GM12874 (cell line): ENCODE results near the gene CADPS2.

ENCODE experiments used
- TF ChIP-seq, protein P1 (sequence below): IDR thresholded peaks from 2 replicates; pipeline ENCODE4 v1.5.1; 2011; ENCODE audit warnings: low read depth, mild to moderate bottlenecking, control low read depth, low read length, moderate library complexity; ENCODE audit not compliant: insufficient read depth

Gene CADPS2

DNA sequence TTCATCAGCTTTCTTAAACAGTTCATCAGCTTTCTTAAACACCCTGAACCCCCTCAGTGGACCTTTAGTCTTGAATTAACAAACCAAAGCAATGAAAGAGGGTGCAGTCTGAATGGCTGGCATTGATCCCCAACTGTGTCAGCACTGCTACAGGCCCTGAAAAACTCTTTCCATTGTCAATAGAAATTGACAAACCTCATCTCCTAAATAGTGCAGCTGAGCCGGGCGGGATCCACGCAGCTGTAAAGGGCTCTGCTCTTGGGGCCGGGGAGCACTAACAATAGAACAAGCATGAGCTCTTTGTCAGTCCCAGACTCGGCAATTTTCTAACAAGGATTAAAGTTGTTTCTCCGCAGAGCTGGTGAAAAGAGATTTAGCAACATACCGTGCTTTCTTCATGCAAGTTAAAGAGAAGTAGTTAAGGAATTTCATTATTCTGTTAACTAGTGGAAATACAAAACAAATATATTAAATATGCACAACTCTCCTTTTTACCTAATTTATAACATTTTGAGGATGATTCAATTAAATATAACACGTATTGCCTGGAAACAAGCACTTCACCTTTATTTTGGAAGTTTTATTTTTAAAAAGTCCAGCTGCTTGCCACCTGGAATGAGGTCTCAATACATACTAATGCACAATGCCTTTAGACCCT lies 557.0 kb downstream of the CADPS2 start:
- TF ChIP-seq, protein P1, sequence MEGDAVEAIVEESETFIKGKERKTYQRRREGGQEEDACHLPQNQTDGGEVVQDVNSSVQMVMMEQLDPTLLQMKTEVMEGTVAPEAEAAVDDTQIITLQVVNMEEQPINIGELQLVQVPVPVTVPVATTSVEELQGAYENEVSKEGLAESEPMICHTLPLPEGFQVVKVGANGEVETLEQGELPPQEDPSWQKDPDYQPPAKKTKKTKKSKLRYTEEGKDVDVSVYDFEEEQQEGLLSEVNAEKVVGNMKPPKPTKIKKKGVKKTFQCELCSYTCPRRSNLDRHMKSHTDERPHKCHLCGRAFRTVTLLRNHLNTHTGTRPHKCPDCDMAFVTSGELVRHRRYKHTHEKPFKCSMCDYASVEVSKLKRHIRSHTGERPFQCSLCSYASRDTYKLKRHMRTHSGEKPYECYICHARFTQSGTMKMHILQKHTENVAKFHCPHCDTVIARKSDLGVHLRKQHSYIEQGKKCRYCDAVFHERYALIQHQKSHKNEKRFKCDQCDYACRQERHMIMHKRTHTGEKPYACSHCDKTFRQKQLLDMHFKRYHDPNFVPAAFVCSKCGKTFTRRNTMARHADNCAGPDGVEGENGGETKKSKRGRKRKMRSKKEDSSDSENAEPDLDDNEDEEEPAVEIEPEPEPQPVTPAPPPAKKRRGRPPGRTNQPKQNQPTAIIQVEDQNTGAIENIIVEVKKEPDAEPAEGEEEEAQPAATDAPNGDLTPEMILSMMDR: no peak

DNA sequence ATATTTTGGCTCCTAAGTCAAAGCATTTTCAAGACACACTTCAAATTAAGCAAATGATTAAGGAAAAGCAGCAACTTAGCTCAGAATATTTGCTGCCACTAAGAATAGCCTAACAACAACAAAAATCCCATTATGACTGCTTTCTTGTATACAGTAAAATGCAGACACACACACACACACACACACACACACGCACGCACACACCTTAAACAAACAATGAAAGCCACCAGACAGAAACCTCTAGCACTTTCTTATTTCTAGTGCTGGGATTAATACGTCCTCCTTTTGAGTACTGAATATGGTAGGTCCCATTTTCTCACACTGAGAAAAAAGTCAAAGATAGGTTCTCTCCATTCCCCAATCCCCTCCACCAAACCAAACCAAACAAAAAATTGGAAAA lies 558.3 kb downstream of the CADPS2 start:
- TF ChIP-seq, protein P1: no peak

DNA sequence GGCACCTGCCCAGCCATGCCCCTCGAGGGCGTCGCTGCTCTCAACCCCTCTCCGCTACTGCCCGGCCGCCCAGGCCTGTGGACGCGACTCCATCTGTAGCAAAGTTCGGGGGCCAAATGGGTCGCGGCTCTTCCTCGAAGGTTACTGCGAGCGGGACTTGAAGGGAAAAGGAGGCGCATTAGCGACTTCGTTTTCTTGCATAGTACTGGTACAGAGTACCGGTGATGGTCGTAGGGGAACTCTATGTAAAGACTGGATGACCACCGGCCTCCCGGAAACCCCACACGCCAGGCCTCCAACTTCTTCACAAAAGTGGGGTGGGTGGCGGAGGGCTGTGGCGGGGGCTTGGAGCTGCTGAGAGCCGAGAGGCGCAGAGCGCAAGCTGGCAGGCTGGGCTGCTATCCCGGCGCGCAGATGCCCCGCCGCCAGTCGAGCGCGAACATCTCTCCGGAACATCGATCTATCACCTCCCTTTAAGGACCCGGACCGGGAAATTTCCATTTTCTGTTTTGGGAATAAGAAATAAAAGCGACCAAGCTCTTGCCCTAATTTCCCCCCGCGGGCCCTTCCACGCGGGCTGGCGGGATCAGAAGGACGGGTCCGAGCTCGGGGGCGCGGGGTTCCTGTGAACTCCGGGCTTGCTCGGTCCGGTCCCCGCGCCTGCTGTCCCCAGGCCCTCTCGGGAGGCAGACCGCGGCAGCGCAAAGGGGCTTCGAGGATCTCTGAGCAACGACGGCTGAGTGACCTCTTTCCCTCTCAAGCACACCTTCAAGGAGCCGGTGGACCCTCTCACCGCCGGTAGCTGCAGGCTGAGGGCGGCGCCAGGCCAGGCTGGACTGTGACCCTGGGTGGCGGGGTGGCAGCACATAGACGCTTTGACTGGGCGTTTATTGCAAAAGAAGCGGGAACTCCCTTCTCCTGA lies 569.5 kb downstream of the CADPS2 start:
- TF ChIP-seq, protein P1: no peak

DNA sequence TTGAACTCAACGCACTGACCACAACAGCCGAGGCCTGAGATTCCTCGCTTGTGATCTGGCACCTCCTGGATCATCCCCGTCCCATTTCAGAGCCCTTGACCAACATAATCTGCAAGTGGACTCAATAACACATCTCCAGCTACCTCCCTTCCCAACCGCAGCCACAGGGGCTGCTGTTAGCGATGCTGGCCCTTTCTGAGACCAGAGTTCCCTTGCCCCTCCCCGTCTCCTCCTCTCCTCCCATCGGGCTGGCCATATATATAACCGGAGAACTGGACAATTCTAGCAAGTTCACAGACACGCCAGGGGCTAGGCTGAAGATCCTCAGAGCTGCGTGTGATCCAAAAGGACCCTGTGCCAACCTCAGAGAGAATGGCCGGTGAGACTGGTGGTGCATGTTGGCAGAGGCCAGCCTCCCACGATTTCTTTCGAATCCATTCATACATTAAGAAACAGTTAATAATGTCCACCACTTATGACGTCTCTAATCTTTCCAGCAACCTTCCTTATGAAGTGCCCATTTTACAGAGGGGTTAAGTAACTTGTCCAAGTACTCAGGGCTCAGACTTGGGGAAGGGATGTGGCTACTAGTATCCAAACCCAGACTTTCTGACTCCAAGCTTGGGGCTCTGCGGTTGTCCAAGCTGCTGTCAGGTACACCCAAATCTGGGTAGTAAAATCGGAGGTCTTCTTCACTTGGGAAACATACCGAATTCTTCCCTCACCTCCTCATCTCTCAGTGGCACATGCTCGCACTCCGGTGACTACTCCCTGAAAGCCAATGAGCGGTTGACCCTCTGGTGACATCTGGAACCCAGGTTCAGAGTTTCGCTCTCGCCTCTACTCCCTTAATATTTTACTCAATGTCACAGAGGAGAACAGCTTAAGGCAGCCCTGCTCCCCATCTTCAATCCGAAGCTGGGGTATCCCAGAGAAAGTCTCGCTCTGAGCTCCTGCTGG lies 570.5 kb downstream of the CADPS2 start:
- TF ChIP-seq, protein P1: no peak

DNA sequence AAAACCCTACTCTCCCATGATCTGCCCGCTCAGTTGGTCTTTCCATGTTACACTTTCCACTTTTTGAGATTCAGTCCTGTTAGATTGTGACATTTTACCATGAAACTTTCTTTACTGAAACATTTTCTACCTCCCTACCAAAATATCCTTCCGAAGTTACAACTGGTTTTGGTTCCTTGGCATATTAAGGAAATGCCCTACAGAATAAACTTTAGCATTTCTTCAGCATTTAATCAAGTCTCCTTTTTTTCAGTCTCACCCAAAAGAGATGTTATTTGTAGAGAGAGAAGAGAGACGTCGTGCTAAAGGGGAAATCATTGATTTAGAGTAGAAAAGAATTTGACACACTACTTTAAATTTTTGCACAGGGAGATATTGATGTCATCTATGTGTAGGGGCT lies 572.0 kb downstream of the CADPS2 start:
- TF ChIP-seq, protein P1: no peak

DNA sequence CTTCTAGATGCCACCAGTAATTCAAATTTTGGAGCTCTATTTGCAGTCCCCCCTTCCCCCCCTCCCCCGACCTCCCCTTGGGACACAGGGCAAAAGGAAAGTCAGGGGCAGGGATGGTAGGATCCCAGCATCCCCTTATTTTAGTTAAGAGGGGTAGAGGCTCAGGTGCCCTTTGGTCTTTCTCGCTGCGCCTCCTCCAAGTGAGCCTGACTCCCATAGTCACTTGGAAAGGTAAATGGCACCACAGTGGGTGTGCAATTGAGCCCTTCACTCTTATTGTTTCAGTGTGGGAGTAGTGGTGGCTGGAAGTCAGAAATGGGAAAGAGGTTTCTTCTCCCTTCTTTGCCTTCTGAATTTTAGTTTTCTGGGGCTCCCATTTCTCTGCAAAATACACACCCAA lies 573.5 kb downstream of the CADPS2 start:
- TF ChIP-seq, protein P1: no peak
